Measurements from ENCODE around the gene CPT1C.

Gene CPT1C

GRCh38 chr19:49704888-49705642 is 14.1 kb downstream of the CPT1C start:
- no peaks in the 10 kb centered on the region for H3K9me3 ChIP-seq (ENCODE audit: severe bottlenecking)
- no peaks in the 10 kb centered on the region for H3K36me3 ChIP-seq (ENCODE audit: low read depth)
- no peak for TF ChIP-seq CTCF (IDR thresholded peaks at IDR 0.05; ENCODE audit: poor library complexity, severe bottlenecking)
- H3K27ac ChIP-seq (ENCODE audit: poor library complexity, severe bottlenecking) = no peak overlapping the region
- DNase-seq (ENCODE audit: low spot score) = no peak
- H3K4me3 ChIP-seq (ENCODE audit: severe bottlenecking) = no peak overlapping the region
- H3K27me3 ChIP-seq (ENCODE audit: insufficient read depth, poor library complexity, severe bottlenecking) = no peaks in the 10 kb centered on the region
- ATAC-seq (ENCODE audit: low read depth) = no peak
- H3K4me1 ChIP-seq (ENCODE audit: insufficient read depth, poor library complexity, severe bottlenecking) = no peaks in the 10 kb centered on the region

- Histone ChIP-seq H3K4me3 (ENCODE audit: severe bottlenecking) (no peak overlapping the region), H3K36me3 (ENCODE audit: low read depth) (no peaks in the 10 kb centered on the region), H3K27me3 (ENCODE audit: insufficient read depth, poor library complexity, severe bottlenecking) (no peaks in the 10 kb centered on the region), H3K4me1 (ENCODE audit: insufficient read depth, poor library complexity, severe bottlenecking) (no peaks in the 10 kb centered on the region), H3K9me3 (ENCODE audit: severe bottlenecking) (no peaks in the 10 kb centered on the region), H3K27ac (ENCODE audit: poor library complexity, severe bottlenecking) (no peak overlapping the region)
- no peak for DNase-seq (ENCODE audit: low spot score)
- no peak for TF ChIP-seq CTCF (IDR thresholded peaks at IDR 0.05; ENCODE audit: poor library complexity, severe bottlenecking)
- ATAC-seq (ENCODE audit: low read depth) = no peak
Measured at GRCh38 chr19:49705919-49706318, 15.0 kb downstream of the CPT1C start.

- H3K9me3 ChIP-seq (ENCODE audit: severe bottlenecking) = no peaks in the 10 kb centered on the region
- H3K27me3 ChIP-seq (ENCODE audit: insufficient read depth, poor library complexity, severe bottlenecking) = no peaks in the 10 kb centered on the region
- H3K4me1 ChIP-seq (ENCODE audit: insufficient read depth, poor library complexity, severe bottlenecking) = no peaks in the 10 kb centered on the region
- DNase-seq (ENCODE audit: low spot score) = no peak
- peak; percentile 26; the same call in 1 of the 3 replicates for ATAC-seq (ENCODE audit: low read depth)
- no peak overlapping the region for H3K4me3 ChIP-seq (ENCODE audit: severe bottlenecking)
- no peak overlapping the region for H3K27ac ChIP-seq (ENCODE audit: poor library complexity, severe bottlenecking)
- TF ChIP-seq CTCF (IDR thresholded peaks at IDR 0.05; ENCODE audit: poor library complexity, severe bottlenecking) = no peak
- no peaks in the 10 kb centered on the region for H3K36me3 ChIP-seq (ENCODE audit: low read depth)
Measured at GRCh38 chr19:49710372-49710951, 19.5 kb downstream of the CPT1C start.

GRCh38 chr19:49712397-49712859 is 21.5 kb downstream of the CPT1C start:
- H3K27me3 ChIP-seq (ENCODE audit: insufficient read depth, poor library complexity, severe bottlenecking) = no peaks in the 10 kb centered on the region
- TF ChIP-seq CTCF (IDR thresholded peaks at IDR 0.05; ENCODE audit: poor library complexity, severe bottlenecking) = no peak
- H3K9me3 ChIP-seq (ENCODE audit: severe bottlenecking) = no peaks in the 10 kb centered on the region
- H3K4me1 ChIP-seq (ENCODE audit: insufficient read depth, poor library complexity, severe bottlenecking) = no peaks in the 10 kb centered on the region
- DNase-seq (ENCODE audit: low spot score) (no peak), ATAC-seq (ENCODE audit: low read depth) (peak; percentile 64)
- no peak overlapping the region for H3K27ac ChIP-seq (ENCODE audit: poor library complexity, severe bottlenecking)
- H3K36me3 ChIP-seq (ENCODE audit: low read depth) = no peaks in the 10 kb centered on the region
- H3K4me3 ChIP-seq (ENCODE audit: severe bottlenecking) = no peak overlapping the region
